ENCODE data around the gene BPI.

BPI gene

DNA sequence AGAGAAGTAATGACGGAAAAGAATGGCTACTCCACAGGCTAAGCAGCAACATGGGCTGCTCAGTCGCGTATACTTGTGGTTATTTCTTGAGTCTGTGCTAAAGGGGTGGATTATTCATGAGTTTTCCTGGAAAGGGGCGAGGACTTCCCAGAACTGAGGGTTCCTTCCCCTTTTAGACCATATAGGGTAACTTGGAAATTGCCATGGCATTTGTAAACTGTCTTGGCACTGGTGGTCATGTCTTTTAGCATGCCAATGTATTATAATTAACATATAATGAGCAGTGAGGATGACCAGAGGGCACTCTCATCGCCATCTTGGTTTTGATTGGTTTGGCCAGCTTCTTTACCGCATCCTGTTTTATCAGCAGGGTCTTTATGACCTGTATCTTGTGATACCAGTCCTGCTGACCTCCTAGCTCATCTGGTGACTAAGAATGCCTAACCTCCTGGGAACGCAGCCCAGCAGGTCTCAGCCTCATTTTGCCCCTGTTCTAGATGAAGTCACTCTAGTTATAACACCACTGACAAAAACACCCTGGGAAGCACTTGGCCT, 53.8 kb downstream of the BPI start:
- Histone ChIP-seq H4K20me1 (ENCODE audit: low read depth, low read length) (no peaks in the 10 kb centered on the region), H3F3A (ENCODE audit: insufficient read depth) (no peaks in the 10 kb centered on the region), H3K4me2 (ENCODE audit: low read depth, low read length, poor library complexity, severe bottlenecking) (no peak overlapping the region), H3K9ac (ENCODE audit: low read length) (no peak overlapping the region), H3K27me3 (ENCODE audit: low read length) (no peaks in the 10 kb centered on the region), H3K79me2 (ENCODE audit: insufficient read depth, low read length) (no peaks in the 10 kb centered on the region), H2AFZ (ENCODE audit: low read depth, low read length, severe bottlenecking) (no peak overlapping the region), H3K4me3 (ENCODE audit: insufficient read depth, low read length, poor library complexity, severe bottlenecking) (no peak overlapping the region), H3K36me3 (ENCODE audit: low read length) (no peaks in the 10 kb centered on the region), H3K27ac (ENCODE audit: low read depth, low read length) (no peak overlapping the region), H3K9me2 (replicated peaks; ENCODE audit: insufficient read depth, low read length) (no peaks in the 10 kb centered on the region), H3K9me3 (ENCODE audit: insufficient read depth, low read length) (no peaks in the 10 kb centered on the region)
- TF ChIP-seq EZH2phosphoT487 (conservative IDR thresholded peaks at IDR 0.05; ENCODE audit: low read length) = no peak
- no peak for TF ChIP-seq CTCF (IDR thresholded peaks at IDR 0.05; ENCODE audit: insufficient read depth, low read length, poor library complexity, severe bottlenecking)

DNA sequence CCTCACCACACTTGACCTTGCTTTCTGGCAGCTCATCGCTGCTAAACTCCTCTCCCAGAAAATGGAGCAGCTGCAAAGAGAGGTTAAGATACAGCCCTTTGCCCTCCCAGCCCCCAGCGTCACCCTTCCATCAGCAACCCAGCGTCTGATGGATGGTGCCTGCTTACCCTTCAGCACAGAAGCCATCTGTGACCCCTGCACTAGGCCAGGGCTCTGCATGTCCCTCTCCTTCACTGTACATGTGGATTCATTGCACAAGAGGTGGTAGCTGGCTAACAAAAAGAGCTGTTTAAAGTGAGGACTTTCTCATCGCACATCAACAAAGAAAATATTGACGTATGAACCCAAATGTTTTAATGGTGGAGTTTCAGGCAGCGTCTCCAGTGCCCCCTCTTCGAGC, 54.6 kb downstream of the BPI start:
- no peak overlapping the region for H3K4me2 ChIP-seq (ENCODE audit: low read depth, low read length, poor library complexity, severe bottlenecking)
- no peaks in the 10 kb centered on the region for H3K9me2 ChIP-seq (replicated peaks; ENCODE audit: insufficient read depth, low read length)
- no peaks in the 10 kb centered on the region for H3K79me2 ChIP-seq (ENCODE audit: insufficient read depth, low read length)
- no peak overlapping the region for H3K4me3 ChIP-seq (ENCODE audit: insufficient read depth, low read length, poor library complexity, severe bottlenecking)
- H3K9me3 ChIP-seq (ENCODE audit: insufficient read depth, low read length) = no peaks in the 10 kb centered on the region
- H3K36me3 ChIP-seq (ENCODE audit: low read length) = no peaks in the 10 kb centered on the region
- H3K9ac ChIP-seq (ENCODE audit: low read length) = no peak overlapping the region
- no peak overlapping the region for H2AFZ ChIP-seq (ENCODE audit: low read depth, low read length, severe bottlenecking)
- no peaks in the 10 kb centered on the region for H3K27me3 ChIP-seq (ENCODE audit: low read length)
- no peak overlapping the region for H3K27ac ChIP-seq (ENCODE audit: low read depth, low read length)
- H3F3A ChIP-seq (ENCODE audit: insufficient read depth) = no peaks in the 10 kb centered on the region
- H4K20me1 ChIP-seq (ENCODE audit: low read depth, low read length) = no peaks in the 10 kb centered on the region
- TF ChIP-seq EZH2phosphoT487 (conservative IDR thresholded peaks at IDR 0.05; ENCODE audit: low read length) = no peak
- no peak for TF ChIP-seq CTCF (IDR thresholded peaks at IDR 0.05; ENCODE audit: insufficient read depth, low read length, poor library complexity, severe bottlenecking)

DNA sequence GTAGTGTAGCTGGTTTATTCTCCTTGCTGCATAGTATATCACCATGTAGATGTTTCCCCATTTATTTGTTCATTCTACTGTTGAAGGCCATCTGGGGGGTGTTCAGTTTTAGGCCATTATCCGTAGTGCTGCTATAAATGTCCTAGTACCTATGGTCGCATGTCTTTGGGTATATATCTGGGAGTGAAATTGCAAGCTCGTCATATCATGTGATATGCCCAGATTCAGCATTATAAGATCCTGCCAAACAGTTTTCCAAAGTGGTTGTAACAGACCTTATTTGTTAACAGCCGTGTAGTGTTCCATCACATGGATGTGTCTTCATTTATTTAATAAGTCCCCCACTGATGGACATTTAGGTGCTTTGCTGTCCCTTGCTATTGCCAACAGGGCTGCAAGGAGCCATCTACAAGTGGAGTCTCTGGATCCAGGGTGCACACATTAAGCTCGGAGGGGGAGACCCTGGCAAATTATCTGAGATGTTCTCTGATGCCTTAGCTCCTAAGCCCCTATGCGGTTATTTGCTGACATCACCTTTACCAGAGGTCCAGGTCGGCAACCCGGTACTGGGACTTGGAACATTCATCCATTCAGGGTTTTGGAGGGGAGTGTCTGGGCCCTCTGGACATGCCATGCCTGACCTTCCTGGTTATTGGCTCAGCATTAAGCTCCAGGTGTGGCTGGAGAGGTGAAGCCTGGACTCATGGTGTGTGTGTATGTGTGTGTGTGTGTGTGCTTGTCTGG, 59.2 kb downstream of the BPI start:
- Histone ChIP-seq H3K4me3 (ENCODE audit: insufficient read depth, low read length, poor library complexity, severe bottlenecking) (no peak overlapping the region), H3K79me2 (ENCODE audit: insufficient read depth, low read length) (no peaks in the 10 kb centered on the region), H3F3A (ENCODE audit: insufficient read depth) (no peaks in the 10 kb centered on the region), H3K9me2 (replicated peaks; ENCODE audit: insufficient read depth, low read length) (no peaks in the 10 kb centered on the region), H3K36me3 (ENCODE audit: low read length) (no peaks in the 10 kb centered on the region), H2AFZ (ENCODE audit: low read depth, low read length, severe bottlenecking) (no peak overlapping the region), H4K20me1 (ENCODE audit: low read depth, low read length) (no peaks in the 10 kb centered on the region), H3K9ac (ENCODE audit: low read length) (no peak overlapping the region), H3K27me3 (ENCODE audit: low read length) (no peaks in the 10 kb centered on the region), H3K4me2 (ENCODE audit: low read depth, low read length, poor library complexity, severe bottlenecking) (no peak overlapping the region), H3K9me3 (ENCODE audit: insufficient read depth, low read length) (no peaks in the 10 kb centered on the region), H3K27ac (ENCODE audit: low read depth, low read length) (no peak overlapping the region)
- TF ChIP-seq EZH2phosphoT487 (conservative IDR thresholded peaks at IDR 0.05; ENCODE audit: low read length) (no peak), CTCF (IDR thresholded peaks at IDR 0.05; ENCODE audit: insufficient read depth, low read length, poor library complexity, severe bottlenecking) (no peak)

All from SU-DHL-6 (cell line).